ENCODE data around the gene CCDC9B. TPM values are rescaled to one million over a fixed set of nuclear protein-coding genes. Genes with fewer than 3 reads are reported as not detected.
A peak's percentile ranks its signal among the peaks of the same experiment; 100 is the strongest.

Gene CCDC9B
- total RNA-seq, 4 donors from 2014 or later: 2.4 to 43.8 (median 6.6) TPM

- peak in 1 of 2 donors; percentile 70 for DNase-seq
- Histone ChIP-seq H3K4me3 (no peak overlapping the region), H3K9me3 (no peaks in the 10 kb centered on the region), H3K36me3 (no peaks in the 10 kb centered on the region), H3K27me3 (no peaks in the 10 kb centered on the region), H3K27ac (no peak overlapping the region), H3K4me1 (no peaks in the 10 kb centered on the region)
- intact Hi-C loops (cut with DNase I; ENCODE audit: low total_unique reads): no loop called here
- no peak for TF ChIP-seq POLR2A (IDR thresholded peaks at IDR 0.05)
- TF ChIP-seq, protein P1, sequence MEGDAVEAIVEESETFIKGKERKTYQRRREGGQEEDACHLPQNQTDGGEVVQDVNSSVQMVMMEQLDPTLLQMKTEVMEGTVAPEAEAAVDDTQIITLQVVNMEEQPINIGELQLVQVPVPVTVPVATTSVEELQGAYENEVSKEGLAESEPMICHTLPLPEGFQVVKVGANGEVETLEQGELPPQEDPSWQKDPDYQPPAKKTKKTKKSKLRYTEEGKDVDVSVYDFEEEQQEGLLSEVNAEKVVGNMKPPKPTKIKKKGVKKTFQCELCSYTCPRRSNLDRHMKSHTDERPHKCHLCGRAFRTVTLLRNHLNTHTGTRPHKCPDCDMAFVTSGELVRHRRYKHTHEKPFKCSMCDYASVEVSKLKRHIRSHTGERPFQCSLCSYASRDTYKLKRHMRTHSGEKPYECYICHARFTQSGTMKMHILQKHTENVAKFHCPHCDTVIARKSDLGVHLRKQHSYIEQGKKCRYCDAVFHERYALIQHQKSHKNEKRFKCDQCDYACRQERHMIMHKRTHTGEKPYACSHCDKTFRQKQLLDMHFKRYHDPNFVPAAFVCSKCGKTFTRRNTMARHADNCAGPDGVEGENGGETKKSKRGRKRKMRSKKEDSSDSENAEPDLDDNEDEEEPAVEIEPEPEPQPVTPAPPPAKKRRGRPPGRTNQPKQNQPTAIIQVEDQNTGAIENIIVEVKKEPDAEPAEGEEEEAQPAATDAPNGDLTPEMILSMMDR (IDR thresholded peaks at IDR 0.05): peak; percentile 83 to 90 (median 83)
Observed at GRCh38 chr15:40320931-40321371, 19.8 kb downstream of the CCDC9B start.

- TF ChIP-seq, protein P1 (IDR thresholded peaks at IDR 0.05): no peak
- no peak for TF ChIP-seq POLR2A (IDR thresholded peaks at IDR 0.05)
- Histone ChIP-seq H3K27ac (no peak overlapping the region), H3K4me1 (no peaks in the 10 kb centered on the region), H3K4me3 (no peak overlapping the region), H3K9me3 (no peaks in the 10 kb centered on the region), H3K27me3 (no peaks in the 10 kb centered on the region), H3K36me3 (no peaks in the 10 kb centered on the region)
- intact Hi-C loops (cut with DNase I; ENCODE audit: low total_unique reads): no loop called here
- no peak for DNase-seq
Observed at GRCh38 chr15:40320409-40320808, 20.3 kb downstream of the CCDC9B start.

DNA sequence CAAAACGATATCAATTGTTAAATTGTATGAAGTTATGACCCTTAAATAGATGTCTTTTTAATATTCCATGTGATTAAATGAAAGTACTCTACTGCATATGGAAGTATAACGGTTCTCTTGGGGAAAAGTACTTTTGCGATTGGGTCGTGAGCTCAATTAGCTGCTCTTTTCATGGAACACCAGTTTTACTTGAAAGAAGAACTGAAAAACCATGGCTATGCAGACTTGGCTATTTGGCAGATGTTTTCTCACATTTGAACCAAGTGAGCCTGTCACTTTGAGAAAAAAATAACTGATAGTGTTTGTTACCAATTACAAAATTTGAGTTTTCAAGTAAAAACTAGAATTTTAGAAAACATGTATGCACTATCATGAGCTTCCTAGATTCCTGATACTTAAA lies 23.2 kb downstream of the CCDC9B start:
- Histone ChIP-seq H3K27me3 (no peaks in the 10 kb centered on the region), H3K36me3 (no peaks in the 10 kb centered on the region), H3K4me3 (no peak overlapping the region), H3K4me1 (no peaks in the 10 kb centered on the region), H3K9me3 (no peaks in the 10 kb centered on the region), H3K27ac (no peak overlapping the region)
- intact Hi-C loops (cut with DNase I; ENCODE audit: low total_unique reads): no loop called here
- no peak for DNase-seq
- TF ChIP-seq POLR2A (IDR thresholded peaks at IDR 0.05): no peak
- TF ChIP-seq, protein P1 (IDR thresholded peaks at IDR 0.05): no peak

- TF ChIP-seq, protein P1 (IDR thresholded peaks at IDR 0.05): no peak
- TF ChIP-seq POLR2A (IDR thresholded peaks at IDR 0.05): no peak
Observed at GRCh38 chr15:40316931-40317330, 23.8 kb downstream of the CCDC9B start.

DNA sequence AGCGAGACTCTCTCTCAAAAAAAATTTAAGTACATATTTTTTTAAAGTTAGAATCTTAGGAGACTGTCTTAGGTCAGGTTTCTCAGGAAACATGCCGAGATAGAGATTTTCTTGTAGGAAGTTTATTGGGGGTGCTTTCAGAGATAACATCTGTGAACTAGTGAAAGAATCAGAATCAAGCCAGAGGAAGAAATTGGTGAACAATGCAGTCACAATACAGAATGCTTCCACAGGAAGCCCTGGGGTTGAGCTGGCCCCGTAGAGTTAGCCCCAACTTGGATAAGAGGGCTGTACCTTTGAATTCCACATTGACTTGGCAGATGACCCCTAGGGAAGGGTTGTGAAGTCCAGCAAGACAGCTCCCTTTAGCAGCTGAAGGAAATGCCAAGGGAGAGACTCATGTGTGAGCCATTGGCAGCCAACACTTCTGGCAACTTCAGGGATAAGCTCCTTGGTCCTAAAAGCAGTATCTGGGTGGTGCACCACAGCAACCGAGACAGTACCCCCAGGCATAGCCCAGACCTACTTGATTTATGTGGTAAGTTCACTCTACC lies 25.9 kb downstream of the CCDC9B start:
- intact Hi-C loops (cut with DNase I; ENCODE audit: low total_unique reads): no loop called here
- TF ChIP-seq POLR2A (IDR thresholded peaks at IDR 0.05): no peak
- TF ChIP-seq, protein P1 (IDR thresholded peaks at IDR 0.05): no peak
- H3K27me3 ChIP-seq: no peaks in the 10 kb centered on the region
- no peaks in the 10 kb centered on the region for H3K36me3 ChIP-seq
- no peaks in the 10 kb centered on the region for H3K4me1 ChIP-seq
- no peak overlapping the region for H3K27ac ChIP-seq
- no peak for DNase-seq
- H3K9me3 ChIP-seq: no peaks in the 10 kb centered on the region
- no peak overlapping the region for H3K4me3 ChIP-seq

More at GRCh38 chr15:40316931-40317330, 23.8 kb downstream of the CCDC9B start:
- Histone ChIP-seq H3K27ac (no peak overlapping the region), H3K4me3 (no peak overlapping the region), H3K36me3 (no peaks in the 10 kb centered on the region), H3K9me3 (no peaks in the 10 kb centered on the region), H3K4me1 (no peaks in the 10 kb centered on the region), H3K27me3 (no peaks in the 10 kb centered on the region)
- no peak for DNase-seq
- intact Hi-C loops (cut with DNase I; ENCODE audit: low total_unique reads): no loop called here

Data from uterus (tissue), 4 donors.